ENCODE data around the gene SON.

SON gene

GRCh38 chr21:33541105-33541711 is 1.6 kb upstream of the SON start (continued):
- TF ChIP-seq REST (tag by site-specific recombination; IDR thresholded peaks at IDR 0.05) (no peak), ZSCAN30 (tag by site-specific recombination; IDR thresholded peaks at IDR 0.05) (no peak), ZSCAN23 (tag by site-specific recombination; IDR thresholded peaks at IDR 0.05) (peak; percentile 70; the same call in 1 of the 2 replicates), ZNF239 (tag by site-specific recombination; IDR thresholded peaks at IDR 0.05) (no peak), ZNF121 (tag by site-specific recombination; IDR thresholded peaks at IDR 0.05) (peak; percentile 92), ZNF707 (tag by site-specific recombination; IDR thresholded peaks at IDR 0.05) (0 out of 2 replicates have a peak, but pooled peaks have one; percentile 4), GLIS1 (tag by site-specific recombination; IDR thresholded peaks at IDR 0.05) (peak; percentile 55), ZNF366 (tag by site-specific recombination; conservative IDR thresholded peaks at IDR 0.05) (no peak), ZNF18 (tag by site-specific recombination; IDR thresholded peaks at IDR 0.05) (peak; percentile 54), GLI4 (tag by site-specific recombination; IDR thresholded peaks at IDR 0.05) (no peak), ZXDB (tag by site-specific recombination; IDR thresholded peaks at IDR 0.05) (peak; percentile 19; the same call in 1 of the 2 replicates), ZBTB49 (tag by site-specific recombination; IDR thresholded peaks at IDR 0.05; ENCODE audit: low read depth) (no peak), ZNF350 (tag by site-specific recombination; IDR thresholded peaks at IDR 0.05) (no peak), ZNF140 (tag by site-specific recombination; IDR thresholded peaks at IDR 0.05) (no peak), ZNF76 (tag by site-specific recombination; IDR thresholded peaks at IDR 0.05; ENCODE audit: borderline replicate concordance, low read depth) (0 out of 2 replicates have a peak, but pooled peaks have one; percentile 28), ZNF324 (tag by site-specific recombination; IDR thresholded peaks at IDR 0.05) (peak; percentile 80; the same call in 1 of the 2 replicates), ZNF175 (tag by site-specific recombination; IDR thresholded peaks at IDR 0.05) (no peak), ZNF184 (tag by site-specific recombination; IDR thresholded peaks at IDR 0.05) (0 out of 2 replicates have a peak, but pooled peaks have one; percentile 27), ZNF24 (tag by site-specific recombination; IDR thresholded peaks at IDR 0.05) (0 out of 2 replicates have a peak, but pooled peaks have one; percentile 36), MZF1 (tag by site-specific recombination; IDR thresholded peaks at IDR 0.05; ENCODE audit: borderline replicate concordance) (no peak), KLF1 (tag by site-specific recombination; IDR thresholded peaks at IDR 0.05) (peak; percentile 17; the same call in 1 of the 2 replicates), ELK4 (IDR thresholded peaks at IDR 0.05; ENCODE audit: borderline replicate concordance, low read depth, low read length) (no peak), ZNF580 (tag by site-specific recombination; IDR thresholded peaks at IDR 0.05) (peak; percentile 87)

Measured in HEK293 (cell line).